Activated CD4-positive, alpha-beta T cell treated with anti-CD3 and anti-CD28 coated beads, Interleukin-2, amount 10 ng/mL, durations not matched to agents 24 days and 14 days (primary cell): ENCODE results near the gene CCZ1B. TPM values are rescaled to one million over a fixed set of nuclear protein-coding genes. Genes with fewer than 3 reads are reported as not detected.
A peak's percentile ranks its signal among the peaks of the same experiment; 100 is the strongest.
"Not testable (repeated sequence)": the region's sequence is repeated elsewhere in the genome, so short reads cannot be mapped to it uniquely, and the experiment has no call there.

Experiments
- DNase-seq: peaks from one replicate; pipeline ENCODE4 v3.0.0; 2022
- H3K27ac Mint-ChIP-seq: one replicate; pipeline ENCODE4 v1.8.0; 2022; ENCODE audit warnings: mild to moderate bottlenecking, mixed read lengths
- H3K27me3 Mint-ChIP-seq: one replicate; pipeline ENCODE4 v1.8.0; 2022; ENCODE audit warnings: mixed read lengths
- H3K36me3 Mint-ChIP-seq: one replicate; pipeline ENCODE4 v1.8.0; 2022; ENCODE audit warnings: low read depth, mild to moderate bottlenecking, mixed read lengths
- H3K4me1 Mint-ChIP-seq: one replicate; pipeline ENCODE4 v1.8.0; 2021; ENCODE audit warnings: mixed read lengths
- H3K4me3 Mint-ChIP-seq: one replicate; pipeline ENCODE4 v1.8.0; 2022; ENCODE audit warnings: mild to moderate bottlenecking, moderate library complexity, mixed read lengths
- H3K9me3 Mint-ChIP-seq: one replicate; pipeline ENCODE4 v1.8.0; 2021; ENCODE audit warnings: mixed read lengths
- intact Hi-C: fragments of 100-400 bp; cut with micrococcal nuclease; formaldehyde crosslinking; loops from one replicate; pipeline ENCODE4 v1.15.1; 2023
- total RNA-seq: library from RNA; stranded (reverse); gene quantifications from 2 replicates; pipeline ENCODE4 v1.2.3, GENCODE V29; 2022

Gene CCZ1B
- total RNA-seq, 1 donor from 2014 or later = 83.8 TPM

DNA sequence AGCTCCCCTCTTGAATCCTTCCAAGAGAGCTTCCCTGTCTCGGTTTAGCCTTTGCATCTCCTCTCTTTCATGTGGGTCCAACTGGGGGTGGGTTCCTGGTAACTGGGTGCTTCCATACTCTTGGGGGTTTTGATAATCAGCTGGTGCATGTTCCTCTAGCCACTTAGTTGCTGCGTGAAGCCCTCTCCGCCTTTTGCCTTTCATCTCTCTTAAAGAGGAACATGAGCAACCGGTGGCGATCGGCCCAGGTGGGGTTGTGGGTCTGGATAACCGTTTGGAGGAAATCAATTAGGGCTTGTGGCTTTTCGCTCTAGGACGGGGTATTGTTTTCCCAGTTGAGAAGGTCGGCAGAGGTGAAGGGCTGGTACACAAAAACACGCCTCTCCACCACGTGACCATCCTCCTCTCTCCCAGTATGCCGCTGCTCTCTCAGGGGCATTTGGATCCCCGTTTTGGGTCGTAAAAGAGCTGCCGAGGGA lies 19.9 kb upstream of the CCZ1B start:
- H3K27ac Mint-ChIP-seq, intact Hi-C loops, H3K36me3 Mint-ChIP-seq, H3K27me3 Mint-ChIP-seq, H3K4me3 Mint-ChIP-seq, DNase-seq, H3K4me1 Mint-ChIP-seq, H3K9me3 Mint-ChIP-seq: not testable (repeated sequence)

DNA sequence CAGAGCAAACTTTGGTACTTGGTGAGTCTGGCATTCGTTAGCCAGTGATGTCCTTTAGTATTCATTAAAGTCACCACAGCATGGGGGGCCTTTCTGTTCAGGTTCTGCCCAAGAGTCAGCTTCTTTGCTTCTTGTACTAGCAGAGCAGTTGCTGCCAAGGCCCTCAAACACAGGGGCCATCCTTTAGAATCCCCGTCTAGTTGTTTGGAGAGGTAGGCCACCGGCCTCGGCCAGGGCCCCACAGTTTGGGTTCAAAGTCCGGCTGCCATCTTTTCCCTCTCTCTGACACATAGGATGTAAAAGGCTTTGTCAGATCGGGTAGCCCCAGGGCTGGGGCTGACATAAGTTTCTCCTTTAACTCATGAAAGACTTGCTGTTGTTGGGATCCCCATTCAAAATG lies 17.6 kb upstream of the CCZ1B start:
- DNase-seq, intact Hi-C loops, H3K9me3 Mint-ChIP-seq, H3K27ac Mint-ChIP-seq, H3K36me3 Mint-ChIP-seq, H3K27me3 Mint-ChIP-seq, H3K4me3 Mint-ChIP-seq, H3K4me1 Mint-ChIP-seq: not testable (repeated sequence)

DNA sequence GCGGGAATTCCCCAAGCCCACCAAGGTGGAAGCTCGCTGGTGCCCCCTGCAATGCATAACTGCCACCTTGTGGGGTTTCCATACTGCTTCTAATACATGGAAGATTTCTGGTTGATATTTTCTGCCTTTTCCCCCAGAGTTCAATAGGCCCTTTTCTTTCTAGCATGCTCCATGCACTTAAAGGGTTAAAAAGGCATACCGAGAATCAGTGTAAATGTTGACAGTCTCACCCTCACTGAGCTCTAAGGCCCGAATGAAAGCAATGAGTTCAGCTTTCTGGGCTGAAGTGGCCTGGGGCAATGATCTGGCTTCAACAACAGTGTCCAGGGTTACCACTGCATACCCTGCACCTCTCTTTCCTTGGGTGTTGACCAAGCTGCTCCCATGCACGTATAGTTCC lies 17.0 kb upstream of the CCZ1B start:
- H3K27me3 Mint-ChIP-seq, H3K4me1 Mint-ChIP-seq, DNase-seq, H3K9me3 Mint-ChIP-seq, H3K4me3 Mint-ChIP-seq, H3K27ac Mint-ChIP-seq, H3K36me3 Mint-ChIP-seq, intact Hi-C loops: not testable (repeated sequence)

DNA sequence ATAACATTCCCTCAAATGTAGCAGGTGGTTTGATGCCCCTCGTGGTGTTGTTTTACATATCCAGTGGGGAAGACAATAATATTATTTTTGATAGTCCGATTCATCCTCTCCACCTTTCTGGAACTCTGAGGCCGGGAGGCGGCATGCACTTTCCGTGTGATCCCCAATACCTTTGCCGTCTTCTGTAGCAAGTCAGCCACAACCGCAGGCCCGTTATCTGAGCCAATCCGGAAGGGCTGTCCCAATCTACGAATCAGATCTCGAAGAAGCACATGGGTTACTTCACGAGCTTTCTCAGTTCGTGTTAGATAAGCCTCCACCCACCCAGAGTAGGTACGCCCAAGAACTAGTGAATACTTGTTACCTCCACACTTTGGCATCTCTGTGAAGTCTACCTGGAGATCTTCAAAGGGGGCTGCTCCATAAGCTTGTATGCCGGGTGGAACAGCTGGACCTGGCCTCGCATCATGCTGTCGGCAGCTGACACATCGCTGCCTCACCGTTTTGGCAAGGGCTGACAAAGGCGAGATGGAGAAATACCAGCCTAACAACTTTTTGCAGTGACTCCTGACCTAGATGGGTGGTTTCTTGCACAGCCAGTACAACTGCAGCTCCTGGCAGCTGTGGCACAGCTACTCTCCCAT lies 16.3 kb upstream of the CCZ1B start:
- H3K27me3 Mint-ChIP-seq, H3K9me3 Mint-ChIP-seq, H3K27ac Mint-ChIP-seq, H3K4me1 Mint-ChIP-seq, DNase-seq, H3K36me3 Mint-ChIP-seq, H3K4me3 Mint-ChIP-seq, intact Hi-C loops: not testable (repeated sequence)

DNA sequence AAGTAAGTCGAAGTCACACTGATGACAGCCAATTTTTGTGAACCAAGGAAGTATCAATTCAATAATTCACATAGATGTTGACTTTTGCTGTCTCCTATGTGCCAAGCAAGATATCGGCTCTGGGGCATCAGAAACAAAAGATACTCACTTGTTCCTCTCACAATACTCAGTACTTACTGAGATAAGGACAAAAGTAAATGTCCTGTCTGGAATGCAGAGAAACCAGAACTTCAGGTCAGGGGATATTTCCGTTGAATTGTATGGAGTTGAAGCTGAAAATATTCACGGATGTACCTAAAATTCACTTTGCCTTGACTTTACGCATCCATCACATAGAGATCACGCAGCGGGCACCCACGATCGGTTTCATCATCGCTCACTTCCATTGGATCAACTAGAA lies 11.0 kb upstream of the CCZ1B start:
- H3K27me3 Mint-ChIP-seq = peaks cover 11% of the 10 kb centered on the region
- intact Hi-C loops, DNase-seq, H3K4me3 Mint-ChIP-seq, H3K9me3 Mint-ChIP-seq, H3K27ac Mint-ChIP-seq, H3K36me3 Mint-ChIP-seq, H3K4me1 Mint-ChIP-seq: not testable (repeated sequence)

DNA sequence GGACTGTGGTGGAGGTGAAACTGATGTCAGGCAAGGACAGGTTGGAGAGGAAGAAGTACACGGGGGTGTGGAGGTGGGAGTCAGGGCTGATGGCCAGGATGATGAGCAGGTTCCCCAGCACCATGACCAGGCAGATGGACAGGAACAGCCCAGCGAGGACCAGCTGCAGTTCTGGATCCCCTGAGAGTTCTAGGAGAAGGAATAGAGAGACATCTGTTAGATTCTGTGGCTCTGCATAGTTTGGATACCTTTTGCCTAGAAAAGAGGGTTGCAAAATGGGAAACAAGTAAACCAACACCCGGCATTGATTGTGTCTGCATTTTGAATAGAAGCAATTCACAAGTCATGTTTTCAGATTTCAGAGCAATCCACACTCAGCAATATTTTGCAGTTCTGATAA lies 9.4 kb upstream of the CCZ1B start:
- H3K9me3 Mint-ChIP-seq, H3K4me3 Mint-ChIP-seq, H3K27ac Mint-ChIP-seq, DNase-seq, intact Hi-C loops, H3K4me1 Mint-ChIP-seq, H3K36me3 Mint-ChIP-seq: not testable (repeated sequence)
- peaks cover 18% of the 10 kb centered on the region for H3K27me3 Mint-ChIP-seq

DNA sequence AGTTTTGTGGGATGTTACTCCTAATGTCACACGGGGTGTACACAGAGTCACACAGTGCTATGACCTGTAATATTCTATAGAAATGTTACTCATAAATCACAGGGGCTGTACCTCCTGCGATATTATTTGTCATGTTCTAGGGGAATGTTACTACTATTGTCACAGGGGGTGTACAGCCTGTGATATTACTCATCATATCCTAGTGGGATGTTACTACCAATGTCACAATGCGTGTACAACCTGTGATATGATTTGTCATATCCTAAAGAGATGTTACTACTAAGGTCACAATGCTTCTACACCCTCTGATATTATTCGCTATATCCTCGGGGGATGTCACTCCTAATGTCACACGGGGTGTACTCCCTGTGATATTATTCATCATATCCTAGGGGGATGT lies 7.6 kb upstream of the CCZ1B start:
- Mint-ChIP-seq H3K4me3 (no peak overlapping the region), H3K27ac (no peak overlapping the region), H3K36me3 (no peaks in the 10 kb centered on the region), H3K27me3 (peaks cover 22% of the 10 kb centered on the region), H3K4me1 (no peaks in the 10 kb centered on the region), H3K9me3 (no peaks in the 10 kb centered on the region)
- intact Hi-C loops = no loop called here
- DNase-seq = no peak

DNA sequence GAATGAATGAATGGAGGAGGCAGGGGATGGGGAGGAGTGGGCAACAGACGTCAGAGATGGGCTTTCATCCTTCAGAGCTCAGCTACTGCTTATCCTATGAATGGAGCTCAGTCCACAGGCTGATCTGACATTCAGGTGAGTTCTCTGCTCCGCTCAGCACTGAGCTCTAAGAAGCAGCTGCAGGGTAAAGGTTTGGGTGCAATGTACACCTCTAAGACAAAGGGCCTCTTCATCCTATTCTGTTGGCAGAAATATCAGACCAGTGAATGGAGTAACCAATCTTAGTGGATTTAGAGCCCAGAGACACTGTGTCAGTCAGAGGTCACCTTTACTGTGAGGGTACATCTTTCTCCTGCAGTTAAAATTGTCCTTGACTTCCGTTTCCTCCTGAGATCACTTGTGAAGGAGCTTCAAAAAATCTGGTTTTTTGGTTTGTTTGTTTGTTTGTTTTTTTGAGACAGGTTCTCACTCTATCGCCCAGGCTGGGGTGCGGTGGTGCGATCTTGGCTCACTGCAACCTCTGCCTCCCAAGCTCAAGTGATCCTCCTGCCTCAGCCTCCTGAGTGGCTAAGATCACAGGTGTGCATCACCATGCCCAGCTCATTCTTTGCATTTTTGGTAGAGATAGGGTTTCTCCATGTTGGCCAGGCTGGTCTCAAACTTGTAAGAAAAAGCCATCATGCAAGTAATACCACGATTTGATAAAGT lies 5.1 kb upstream of the CCZ1B start:
- Mint-ChIP-seq H3K9me3 (no peaks in the 10 kb centered on the region), H3K4me3 (no peak overlapping the region), H3K27me3 (peaks cover 21% of the 10 kb centered on the region), H3K4me1 (peaks cover 1% of the 10 kb centered on the region), H3K27ac (no peak overlapping the region), H3K36me3 (peaks cover 1% of the 10 kb centered on the region)
- DNase-seq = no peak
- intact Hi-C loops = no loop called here

DNA sequence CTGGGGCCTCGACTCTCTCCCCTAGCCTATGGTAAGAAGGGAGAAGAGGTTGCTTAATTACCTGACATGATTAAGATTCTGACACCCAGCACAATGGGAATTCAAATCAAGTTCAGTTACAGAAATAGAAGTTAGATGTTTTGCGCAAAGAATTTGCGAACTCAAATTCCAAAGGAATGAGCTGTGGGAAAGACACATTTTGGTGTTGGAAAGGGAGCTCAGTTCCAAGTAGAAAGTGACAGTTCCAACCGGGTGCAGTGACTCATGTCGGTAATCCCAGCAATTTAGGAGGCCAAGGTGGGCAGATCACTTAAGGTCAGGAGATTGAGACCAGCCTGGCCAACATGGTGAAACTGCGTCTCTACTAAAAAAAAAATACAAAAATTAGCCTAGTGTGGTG lies 4.0 kb upstream of the CCZ1B start:
- H3K4me3 Mint-ChIP-seq, H3K4me1 Mint-ChIP-seq, H3K27ac Mint-ChIP-seq, DNase-seq, H3K9me3 Mint-ChIP-seq, intact Hi-C loops, H3K36me3 Mint-ChIP-seq: not testable (repeated sequence)
- peaks cover 14% of the 10 kb centered on the region for H3K27me3 Mint-ChIP-seq

DNA sequence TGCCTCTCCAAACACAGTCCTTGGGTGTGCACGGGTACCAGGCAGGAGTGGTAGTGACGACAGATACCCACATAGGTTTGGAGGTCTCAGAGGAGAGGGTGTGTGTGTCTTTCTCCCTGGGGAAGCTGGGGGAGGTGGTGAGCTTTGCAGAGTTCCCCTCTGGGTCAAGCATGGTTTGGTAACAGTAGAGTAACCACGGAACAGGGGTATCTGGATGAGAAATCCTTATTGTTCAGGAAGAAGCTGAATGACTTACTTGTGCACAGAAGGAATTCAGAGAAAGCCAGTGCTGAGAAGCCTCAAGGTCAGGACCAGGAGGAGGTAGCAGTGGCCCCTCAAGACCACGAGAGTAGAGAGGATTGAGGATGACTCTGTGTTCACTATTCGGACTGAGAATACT lies 3.5 kb upstream of the CCZ1B start:
- DNase-seq, H3K4me3 Mint-ChIP-seq, H3K4me1 Mint-ChIP-seq, H3K36me3 Mint-ChIP-seq, intact Hi-C loops, H3K27ac Mint-ChIP-seq, H3K9me3 Mint-ChIP-seq: not testable (repeated sequence)
- peaks cover 14% of the 10 kb centered on the region for H3K27me3 Mint-ChIP-seq

DNA sequence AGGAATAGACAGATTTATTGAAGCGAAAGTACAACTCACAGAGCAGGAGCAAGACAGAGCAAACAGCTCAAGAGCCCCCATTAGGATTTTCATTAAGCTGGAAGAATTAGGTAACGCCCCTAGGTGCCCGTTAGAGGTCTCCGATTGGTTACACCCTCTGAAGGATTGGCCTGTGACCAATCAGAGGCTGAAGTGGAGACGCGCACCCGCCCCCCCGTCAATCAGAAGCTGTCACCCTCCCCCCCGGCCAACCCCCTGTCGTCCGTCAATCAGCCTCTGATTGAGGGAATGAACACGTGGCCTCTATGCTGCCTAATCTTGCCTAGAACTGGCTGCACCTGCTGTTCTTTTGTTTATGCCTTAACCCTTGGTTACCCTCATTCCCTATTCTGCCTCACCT lies 1.1 kb upstream of the CCZ1B start:
- intact Hi-C loops, H3K27ac Mint-ChIP-seq, DNase-seq, H3K9me3 Mint-ChIP-seq, H3K36me3 Mint-ChIP-seq, H3K4me1 Mint-ChIP-seq: not testable (repeated sequence)
- peak overlapping the region; percentile 44 for H3K4me3 Mint-ChIP-seq
- peaks cover 13% of the 10 kb centered on the region for H3K27me3 Mint-ChIP-seq

DNA sequence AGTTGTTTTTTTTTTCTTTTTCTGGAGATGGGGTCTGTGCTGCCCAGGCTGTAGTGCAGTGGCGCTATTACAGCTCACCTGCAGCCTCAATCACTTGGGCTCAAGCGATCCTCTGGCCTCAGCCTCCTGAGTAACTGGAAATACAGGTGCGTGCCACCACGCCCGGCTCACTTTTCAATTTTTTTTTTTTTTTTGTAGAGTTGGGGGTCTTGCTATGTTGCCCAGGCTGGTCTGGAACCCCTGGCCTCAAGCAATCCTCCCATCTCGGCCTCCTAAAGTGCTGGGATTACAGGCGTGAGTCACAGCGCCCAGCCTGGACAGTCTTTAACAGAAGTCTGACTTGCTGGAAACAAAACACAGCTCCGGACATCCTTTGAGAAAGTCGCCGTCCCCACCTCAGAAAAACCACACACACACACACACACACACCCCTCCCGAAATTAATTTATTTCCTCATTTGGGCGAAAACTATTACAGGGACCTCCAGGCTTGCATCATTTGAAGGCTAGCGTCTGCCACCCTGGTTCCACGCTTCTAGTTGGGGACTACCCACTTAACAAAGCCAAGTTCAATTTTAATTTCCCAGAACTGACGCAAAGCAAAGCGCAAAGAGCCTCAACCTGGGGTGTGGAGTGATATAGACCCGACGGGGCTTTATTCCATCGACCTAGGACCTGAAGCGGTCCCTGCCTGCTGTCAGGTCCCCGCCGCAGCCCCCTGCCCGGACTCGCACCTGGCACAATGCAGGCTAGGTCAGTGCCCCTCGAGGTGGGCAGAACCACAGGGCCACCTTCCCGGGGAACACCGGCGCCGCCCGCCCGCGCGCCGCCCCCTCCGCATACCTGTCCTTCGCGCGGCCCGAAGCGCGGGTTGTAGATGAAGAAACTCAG lies 594 bp downstream of the CCZ1B start:
- peak overlapping the region; percentile 90 for H3K4me3 Mint-ChIP-seq
- H3K9me3 Mint-ChIP-seq, DNase-seq, H3K27me3 Mint-ChIP-seq, H3K4me1 Mint-ChIP-seq, intact Hi-C loops: not testable (repeated sequence)
- peaks cover 18% of the 10 kb centered on the region for H3K36me3 Mint-ChIP-seq
- peak overlapping the region; percentile 80 for H3K27ac Mint-ChIP-seq

DNA sequence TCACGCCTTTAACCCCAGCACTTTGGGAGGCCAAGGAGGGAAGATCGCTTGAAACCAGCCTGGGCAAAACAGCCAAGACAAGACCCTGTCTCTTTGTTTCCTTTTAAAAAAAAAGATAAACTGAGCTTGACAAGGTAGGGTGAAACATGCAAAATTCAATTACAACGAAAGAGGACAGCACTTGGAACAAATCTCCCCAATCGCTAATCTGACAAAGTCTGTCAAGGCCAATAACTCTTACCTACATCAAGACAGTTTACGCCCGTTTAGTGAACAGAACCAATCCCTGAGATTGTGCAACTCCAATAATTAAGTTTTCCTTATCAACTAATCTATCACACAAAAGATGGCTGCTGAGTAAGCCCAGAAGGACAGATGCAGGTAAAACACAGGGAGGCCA lies 4.5 kb downstream of the CCZ1B start:
- peaks cover 25% of the 10 kb centered on the region for H3K36me3 Mint-ChIP-seq
- intact Hi-C loops, H3K4me3 Mint-ChIP-seq, DNase-seq, H3K27ac Mint-ChIP-seq, H3K9me3 Mint-ChIP-seq, H3K27me3 Mint-ChIP-seq, H3K4me1 Mint-ChIP-seq: not testable (repeated sequence)

DNA sequence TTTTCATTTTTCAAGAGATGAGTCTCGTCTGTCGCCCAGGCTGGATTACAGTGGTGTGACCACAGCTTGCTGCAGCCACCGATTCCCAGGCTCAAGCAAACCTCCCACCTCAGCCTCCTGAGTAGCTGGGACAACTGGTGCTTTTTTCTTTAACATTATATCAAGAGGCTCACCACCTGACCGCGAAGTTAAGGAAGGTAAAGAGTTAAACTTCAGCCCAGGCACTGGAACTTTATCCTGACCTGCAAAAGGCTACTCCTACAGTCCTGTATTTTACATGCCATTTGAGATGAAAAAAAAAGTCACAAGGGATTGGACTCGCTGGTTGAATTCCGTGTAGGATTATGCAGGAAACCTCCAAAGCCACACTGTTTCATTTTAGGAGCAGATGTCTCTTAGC lies 10.6 kb downstream of the CCZ1B start:
- H3K27ac Mint-ChIP-seq, H3K4me1 Mint-ChIP-seq, DNase-seq, intact Hi-C loops, H3K9me3 Mint-ChIP-seq, H3K27me3 Mint-ChIP-seq, H3K4me3 Mint-ChIP-seq: not testable (repeated sequence)
- H3K36me3 Mint-ChIP-seq = peaks cover 23% of the 10 kb centered on the region
